Measurements from ENCODE around the gene NKG7. TPM values are rescaled to one million over a fixed set of nuclear protein-coding genes. Genes with fewer than 3 reads are reported as not detected.

NKG7 gene
- total and polyA plus RNA-seq, 4 donors: 0.38 to 6.7 (median 2.0) TPM

- no peaks in the 10 kb centered on the region for H3K27me3 ChIP-seq (ENCODE audit: control insufficient read depth in 1 of 2, insufficient read depth in 2 of 2, low read length in 1 of 2)
- H3K9me3 ChIP-seq (ENCODE audit: control insufficient read depth, low read length): no peaks in the 10 kb centered on the region
- WGBS, 2 donors: 0 to 1% methylated on average over 13 to 15 of the region's 15 CpGs
- peak overlapping the region; percentile 18 to 86 for H3K27ac ChIP-seq (ENCODE audit: low read depth in 1 of 2, low read length in 2 of 2)
- intact Hi-C loops (cut with DNase I): loop anchor here in 1 of 2 donors (1.0 to 5.0 kb wide), 3 partner anchors 27 to 335 kb away; no protein-coding TSS in a partner anchor
- peak overlapping the region; percentile 34 to 46 for H3K4me3 ChIP-seq (ENCODE audit: low read length in 2 of 2)
- DNase-seq: peak in 1 of 2 donors; percentile 74
- H3K36me3 ChIP-seq (ENCODE audit: control insufficient read depth in 1 of 2, insufficient read depth in 2 of 2, low read length in 1 of 2): no peaks in the 10 kb centered on the region
- ATAC-seq (ENCODE audit: low FRiP score): no peak
- no peaks in the 10 kb centered on the region for H3K4me1 ChIP-seq (ENCODE audit: control insufficient read depth in 1 of 2, insufficient read depth in 2 of 2, low read length in 2 of 2)
These were observed 5.2 kb downstream of the NKG7 start for GRCh38 chr19:51367255-51367564.

DNA sequence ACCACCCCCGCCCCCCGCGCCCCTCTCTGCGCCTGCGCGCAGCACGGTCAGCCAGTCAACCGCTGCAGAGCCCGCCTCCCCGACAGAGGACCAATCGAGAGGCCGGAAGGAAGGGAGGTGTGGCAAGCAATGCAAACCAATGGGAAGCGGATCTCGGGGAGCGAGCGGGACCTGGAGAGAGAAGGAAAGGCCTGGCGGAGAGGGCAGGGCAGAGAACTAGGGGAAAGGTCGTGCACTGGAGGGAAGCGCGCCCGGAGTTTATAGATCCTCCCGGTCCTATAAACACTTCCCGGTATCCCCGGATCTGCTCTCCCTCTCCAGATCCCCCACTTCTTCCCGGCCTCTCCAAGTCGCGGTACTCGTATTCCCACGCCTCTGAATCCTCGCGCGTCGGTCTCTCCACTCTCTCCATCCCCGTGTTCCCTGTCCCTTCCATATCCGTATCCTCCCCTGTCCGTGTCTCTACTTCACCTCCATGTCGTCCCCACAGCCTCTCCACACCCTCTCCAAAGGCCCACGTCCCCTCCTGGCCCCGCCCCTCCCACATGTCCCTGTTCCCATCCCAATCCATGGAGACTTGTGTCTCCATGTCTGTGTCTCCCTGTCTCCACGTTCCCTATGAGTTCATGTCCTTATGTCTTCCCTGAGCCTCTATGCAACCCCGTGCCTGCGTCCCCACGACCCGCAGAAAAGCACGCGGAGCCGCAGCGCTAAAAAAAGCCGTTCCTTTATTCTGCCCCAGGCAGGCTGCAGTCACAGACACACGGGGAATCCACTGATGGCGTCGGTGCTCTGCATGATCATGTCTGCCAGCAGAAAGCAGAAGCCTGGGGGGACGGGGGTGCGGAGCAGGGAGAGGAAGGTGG lies 5.8 kb downstream of the NKG7 start:
- ATAC-seq (ENCODE audit: low FRiP score) (peak; percentile 90), DNase-seq (peak; percentile 98 to 99)
- intact Hi-C loops (cut with DNase I): loop anchor here in 1 of 2 donors (1.0 to 5.0 kb wide), 3 partner anchors 27 to 336 kb away; no protein-coding TSS in a partner anchor
- WGBS, 2 donors: 0 to 1% methylated on average over 46 to 54 of the region's 54 CpGs
- Histone ChIP-seq H3K4me3 (ENCODE audit: low read length in 2 of 2) (peak overlapping the region; percentile 46 to 54), H3K36me3 (ENCODE audit: control insufficient read depth in 1 of 2, insufficient read depth in 2 of 2, low read length in 1 of 2) (no peaks in the 10 kb centered on the region), H3K27ac (ENCODE audit: low read depth in 1 of 2, low read length in 2 of 2) (peak overlapping the region; percentile 18 to 86), H3K4me1 (ENCODE audit: control insufficient read depth in 1 of 2, insufficient read depth in 2 of 2, low read length in 2 of 2) (no peaks in the 10 kb centered on the region), H3K27me3 (ENCODE audit: control insufficient read depth in 1 of 2, insufficient read depth in 2 of 2, low read length in 1 of 2) (no peaks in the 10 kb centered on the region), H3K9me3 (ENCODE audit: control insufficient read depth, low read length) (no peaks in the 10 kb centered on the region)

DNA sequence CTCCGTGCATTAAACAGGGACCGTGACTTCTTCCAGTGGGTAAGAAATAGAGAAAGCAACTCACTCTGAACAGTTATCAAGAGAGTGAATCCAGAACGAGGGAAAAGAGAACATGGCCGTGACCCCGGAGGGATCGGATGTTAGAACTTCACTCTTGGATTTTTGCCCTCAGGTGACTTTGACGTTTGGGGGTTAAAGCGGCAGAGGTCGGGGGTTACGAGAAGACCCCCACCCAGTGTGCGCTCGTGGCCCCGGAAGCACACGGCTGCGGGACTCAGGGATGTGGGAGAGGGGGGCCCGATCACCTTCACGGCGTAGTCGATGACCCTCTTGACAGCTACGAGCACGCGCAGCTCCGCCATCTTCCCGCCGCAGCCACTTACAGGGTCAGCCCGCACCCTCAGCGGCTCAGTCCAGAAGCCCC lies 6.5 kb downstream of the NKG7 start, which contains the start of gene ETFB:
ETFB (minus strand) TSS at position 424 of the 424 bp plus-strand sequence; CDS start at position 362, 62 bp downstream.
- H3K4me1 ChIP-seq (ENCODE audit: control insufficient read depth in 1 of 2, insufficient read depth in 2 of 2, low read length in 2 of 2): no peaks in the 10 kb centered on the region
- no peaks in the 10 kb centered on the region for H3K9me3 ChIP-seq (ENCODE audit: control insufficient read depth, low read length)

DNA sequence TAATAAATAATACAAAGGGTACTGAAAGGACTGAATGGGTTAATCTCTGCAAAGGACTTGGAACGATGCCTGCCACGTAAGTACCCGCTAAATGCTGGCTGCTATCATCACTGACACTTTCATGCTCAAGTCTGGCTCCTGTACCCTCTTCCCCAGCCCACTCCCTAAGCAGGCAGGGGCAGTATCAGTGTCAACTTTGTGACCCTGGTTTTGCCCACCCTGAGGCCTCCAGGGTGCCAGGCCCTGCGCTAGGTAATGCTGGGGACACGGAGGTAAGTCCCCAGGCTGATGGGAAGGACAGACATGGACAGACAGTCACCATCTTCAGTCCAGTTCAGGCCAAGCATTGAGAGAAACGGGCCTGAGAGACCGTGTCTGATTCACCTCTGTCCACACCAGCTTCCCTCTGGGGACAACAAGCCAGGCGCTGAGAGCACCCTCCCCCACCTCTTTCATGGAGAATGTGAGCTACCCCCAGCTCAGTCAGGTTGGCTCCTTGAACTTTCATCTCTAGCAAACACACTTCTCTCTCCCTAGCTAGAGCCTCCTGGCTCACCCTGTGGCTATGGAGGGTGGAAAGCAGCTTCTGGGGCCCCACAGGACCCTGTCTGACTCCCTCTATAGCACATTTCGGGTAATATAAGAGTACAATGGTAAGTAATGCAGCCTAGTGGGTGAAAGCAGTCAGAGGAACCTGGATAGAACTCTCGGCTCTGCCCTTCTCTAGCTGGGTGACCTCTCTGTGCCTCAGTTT lies 7.1 kb downstream of the NKG7 start:
- Histone ChIP-seq H3K36me3 (ENCODE audit: control insufficient read depth in 1 of 2, insufficient read depth in 2 of 2, low read length in 1 of 2) (no peaks in the 10 kb centered on the region), H3K4me3 (ENCODE audit: low read length in 2 of 2) (peak overlapping the region; percentile 54 to 58), H3K4me1 (ENCODE audit: control insufficient read depth in 1 of 2, insufficient read depth in 2 of 2, low read length in 2 of 2) (no peaks in the 10 kb centered on the region), H3K27me3 (ENCODE audit: control insufficient read depth in 1 of 2, insufficient read depth in 2 of 2, low read length in 1 of 2) (no peaks in the 10 kb centered on the region), H3K9me3 (ENCODE audit: control insufficient read depth, low read length) (no peaks in the 10 kb centered on the region), H3K27ac (ENCODE audit: low read depth in 1 of 2, low read length in 2 of 2) (peak overlapping the region in 1 of 2 donors; percentile 46)
- DNase-seq (no peak), ATAC-seq (ENCODE audit: low FRiP score) (no peak)
- 13 to 14% methylated on average over 10 of the region's 10 CpGs for whole genome bisulfite sequencing, 2 donors
- intact Hi-C loops (cut with DNase I): loop anchor here in 1 of 2 donors (5.0 kb wide), 1 partner anchor 337 kb away; no protein-coding TSS in a partner anchor

More for the DNA sequence above, 6.5 kb downstream of the NKG7 start, which contains the start of gene ETFB:
- intact Hi-C loops (cut with DNase I): loop anchor here in 1 of 2 donors (5.0 kb wide), 1 partner anchor 336 kb away; no protein-coding TSS in a partner anchor
- H3K36me3 ChIP-seq (ENCODE audit: control insufficient read depth in 1 of 2, insufficient read depth in 2 of 2, low read length in 1 of 2): no peaks in the 10 kb centered on the region
- no peak for ATAC-seq (ENCODE audit: low FRiP score)
- H3K27me3 ChIP-seq (ENCODE audit: control insufficient read depth in 1 of 2, insufficient read depth in 2 of 2, low read length in 1 of 2): no peaks in the 10 kb centered on the region
- DNase-seq: no peak
- H3K4me3 ChIP-seq (ENCODE audit: low read length in 2 of 2): peak within 1 kb of the TSS; percentile 54 to 58
- H3K27ac ChIP-seq (ENCODE audit: low read depth in 1 of 2, low read length in 2 of 2): peak within 1 kb of the TSS; percentile 18 to 86
- WGBS, 2 donors: 0% methylated on average over 27 of the region's 27 CpGs

DNA sequence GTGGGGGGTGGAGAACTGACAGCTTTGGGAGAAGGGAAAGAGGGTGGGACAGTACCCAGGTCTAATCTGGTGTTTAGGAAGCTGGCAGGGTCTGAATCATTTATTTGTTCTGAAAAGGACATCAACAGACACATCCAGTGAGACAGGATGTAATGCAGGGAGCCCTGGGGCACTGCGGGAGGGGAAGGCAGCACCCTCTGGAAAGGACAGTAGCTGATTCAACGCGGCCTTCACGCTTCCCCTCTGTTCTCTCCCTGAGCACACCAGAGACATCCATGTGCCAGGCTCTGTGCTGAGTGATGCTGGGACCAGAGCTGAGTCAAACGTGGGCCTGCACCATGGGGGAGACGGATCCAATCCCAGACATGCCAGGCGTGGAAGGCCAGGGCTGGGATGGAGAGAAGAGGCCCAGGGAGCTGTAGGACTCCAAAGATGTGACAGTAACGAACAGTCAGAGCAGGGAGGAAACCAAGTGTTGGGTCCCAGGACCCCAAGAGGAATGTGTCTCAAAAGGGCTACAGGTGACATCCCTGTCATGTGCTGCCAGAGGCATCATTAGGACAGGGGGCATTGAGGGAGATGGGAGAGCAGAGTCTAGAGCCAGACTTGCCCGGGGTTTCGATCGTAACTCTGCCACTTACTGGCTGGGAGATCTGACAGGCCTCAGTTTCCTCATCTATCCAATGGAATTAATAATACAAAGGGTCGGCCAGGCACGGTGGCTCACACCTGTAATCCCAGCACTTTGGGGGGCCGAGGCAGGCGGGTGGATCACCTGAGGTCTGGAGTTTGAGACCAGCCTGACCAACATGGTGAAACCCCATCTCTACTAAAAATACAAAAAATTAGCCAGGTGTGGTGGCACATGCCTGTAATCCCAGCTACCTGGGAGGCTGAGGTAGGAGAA lies 8.0 kb downstream of the NKG7 start:
- intact Hi-C loops (cut with DNase I): loop anchor here in 1 of 2 donors (5.0 kb wide), 1 partner anchor 338 kb away; no protein-coding TSS in a partner anchor
- Histone ChIP-seq H3K9me3 (ENCODE audit: control insufficient read depth, low read length) (no peaks in the 10 kb centered on the region), H3K4me1 (ENCODE audit: control insufficient read depth in 1 of 2, insufficient read depth in 2 of 2, low read length in 2 of 2) (no peaks in the 10 kb centered on the region), H3K4me3 (ENCODE audit: low read length in 2 of 2) (no peak overlapping the region), H3K36me3 (ENCODE audit: control insufficient read depth in 1 of 2, insufficient read depth in 2 of 2, low read length in 1 of 2) (no peaks in the 10 kb centered on the region), H3K27ac (ENCODE audit: low read depth in 1 of 2, low read length in 2 of 2) (no peak overlapping the region), H3K27me3 (ENCODE audit: control insufficient read depth in 1 of 2, insufficient read depth in 2 of 2, low read length in 1 of 2) (no peaks in the 10 kb centered on the region)
- DNase-seq: no peak
- 87 to 89% methylated on average over 15 of the region's 15 CpGs for WGBS, 2 donors
- no peak for ATAC-seq (ENCODE audit: low FRiP score)

GRCh38 chr19:51361239-51361638 lies 11.2 kb downstream of the NKG7 start:
- Histone ChIP-seq H3K4me1 (ENCODE audit: control insufficient read depth in 1 of 2, insufficient read depth in 2 of 2, low read length in 2 of 2) (no peaks in the 10 kb centered on the region), H3K27ac (ENCODE audit: low read depth in 1 of 2, low read length in 2 of 2) (no peak overlapping the region), H3K4me3 (ENCODE audit: low read length in 2 of 2) (no peak overlapping the region), H3K36me3 (ENCODE audit: control insufficient read depth in 1 of 2, insufficient read depth in 2 of 2, low read length in 1 of 2) (no peaks in the 10 kb centered on the region), H3K27me3 (ENCODE audit: control insufficient read depth in 1 of 2, insufficient read depth in 2 of 2, low read length in 1 of 2) (no peaks in the 10 kb centered on the region), H3K9me3 (ENCODE audit: control insufficient read depth, low read length) (no peaks in the 10 kb centered on the region)
- ATAC-seq (ENCODE audit: low FRiP score): no peak
- no peak for DNase-seq
- WGBS, 2 donors: 89 to 92% methylated on average over 13 of the region's 13 CpGs
- intact Hi-C loops (cut with DNase I): no loop called here

DNA sequence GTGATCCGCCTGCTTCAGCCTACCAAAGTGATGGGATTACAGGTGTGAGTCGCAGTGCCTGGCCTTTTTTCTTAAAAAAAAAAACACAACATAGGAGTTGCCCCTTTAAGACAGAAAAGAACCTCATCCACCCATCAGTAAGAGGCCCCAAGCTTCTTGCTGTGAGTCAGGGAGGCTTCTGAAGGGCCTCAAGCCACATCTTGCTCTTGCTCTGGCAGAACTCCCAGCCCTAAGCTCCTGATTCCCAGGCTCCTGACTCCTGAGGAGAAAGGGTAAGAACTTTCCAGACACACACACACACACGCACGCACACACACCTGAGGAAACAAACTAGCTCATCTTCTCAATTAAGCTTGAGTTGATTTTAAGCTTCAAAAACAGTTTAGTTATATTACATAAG lies 13.2 kb downstream of the NKG7 start:
- no peaks in the 10 kb centered on the region for H3K9me3 ChIP-seq (ENCODE audit: control insufficient read depth, low read length)
- DNase-seq (no peak), ATAC-seq (ENCODE audit: low FRiP score) (no peak)
- intact Hi-C loops (cut with DNase I): no loop called here
- no peaks in the 10 kb centered on the region for H3K4me1 ChIP-seq (ENCODE audit: control insufficient read depth in 1 of 2, insufficient read depth in 2 of 2, low read length in 2 of 2)
- H3K4me3 ChIP-seq (ENCODE audit: low read length in 2 of 2): no peak overlapping the region
- no peak overlapping the region for H3K27ac ChIP-seq (ENCODE audit: low read depth in 1 of 2, low read length in 2 of 2)
- H3K36me3 ChIP-seq (ENCODE audit: control insufficient read depth in 1 of 2, insufficient read depth in 2 of 2, low read length in 1 of 2): no peaks in the 10 kb centered on the region
- WGBS, 2 donors: 90 to 96% methylated on average over 4 of the region's 4 CpGs
- no peaks in the 10 kb centered on the region for H3K27me3 ChIP-seq (ENCODE audit: control insufficient read depth in 1 of 2, insufficient read depth in 2 of 2, low read length in 1 of 2)

DNA sequence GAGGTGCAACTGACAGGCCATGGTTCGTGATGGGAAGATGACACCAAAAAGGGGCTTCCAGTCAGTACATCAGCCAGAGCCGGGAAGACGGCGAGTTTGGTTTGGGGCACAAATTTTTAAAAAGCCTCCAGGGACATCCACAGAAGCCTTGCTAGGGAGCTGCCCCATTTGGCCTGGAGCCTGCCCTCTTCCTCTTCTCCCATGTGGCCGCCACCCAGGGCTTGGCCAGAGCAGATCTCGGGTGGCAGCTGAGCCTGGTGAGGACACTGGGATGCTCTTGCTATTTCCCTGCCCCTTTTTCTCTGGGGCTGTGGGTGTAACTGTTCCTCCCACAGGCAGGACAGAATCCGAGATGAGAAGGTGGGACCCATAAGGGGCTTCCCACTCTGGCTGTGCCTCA lies 14.5 kb downstream of the NKG7 start:
- H3K36me3 ChIP-seq (ENCODE audit: control insufficient read depth in 1 of 2, insufficient read depth in 2 of 2, low read length in 1 of 2): no peaks in the 10 kb centered on the region
- no peak overlapping the region for H3K4me3 ChIP-seq (ENCODE audit: low read length in 2 of 2)
- no peaks in the 10 kb centered on the region for H3K27me3 ChIP-seq (ENCODE audit: control insufficient read depth in 1 of 2, insufficient read depth in 2 of 2, low read length in 1 of 2)
- no peak overlapping the region for H3K27ac ChIP-seq (ENCODE audit: low read depth in 1 of 2, low read length in 2 of 2)
- ATAC-seq (ENCODE audit: low FRiP score): no peak
- WGBS, 2 donors: 80 to 84% methylated on average over 7 of the region's 7 CpGs
- DNase-seq: no peak
- H3K9me3 ChIP-seq (ENCODE audit: control insufficient read depth, low read length): no peaks in the 10 kb centered on the region
- no peaks in the 10 kb centered on the region for H3K4me1 ChIP-seq (ENCODE audit: control insufficient read depth in 1 of 2, insufficient read depth in 2 of 2, low read length in 2 of 2)
- intact Hi-C loops (cut with DNase I): no loop called here

All from aorta (tissue), 5 donors.